Fibroblast of villous mesenchyme (primary cell): ENCODE data around the gene NBPF3. TPM values are rescaled to one million over a fixed set of nuclear protein-coding genes. Genes with fewer than 3 reads are reported as not detected.
"Not testable (repeated sequence)": the region's sequence is repeated elsewhere in the genome, so short reads cannot be mapped to it uniquely, and the experiment has no call there.

Experiments used
- DNase-seq: peaks from one replicate; pipeline ENCODE4 v3.0.0-alpha.2; 2010; ENCODE audit warnings: low read depth
- H3K4me3 ChIP-seq: 2 replicates; pipeline ENCODE4 v1.5.1; 2011; ENCODE audit warnings: low read depth, mild to moderate bottlenecking, low read length
- total RNA-seq: library from RNA; depleted of rRNA; stranded (reverse); fragments of >200 nt; gene quantifications from 2 replicates; pipeline ENCODE4 v1.2.3, GENCODE V29; 2012
- TF ChIP-seq, protein P1 (sequence below): IDR thresholded peaks from 2 replicates; pipeline ENCODE4 v1.5.1; 2012; ENCODE audit warnings: low read depth, mild to moderate bottlenecking, low read length; ENCODE audit not compliant: insufficient read depth

The NBPF3 gene
- total RNA-seq, result 28.3 and 36.7 TPM in 2 replicates

GRCh38 chr1:21439721-21440629, at the start of gene NBPF3:
NBPF3 (plus strand) TSS chr1:21440137; CDS start chr1:21445087, 4,950 bp downstream.
- H3K4me3 ChIP-seq, result peak within 1 kb of the TSS; percentile 76
- TF ChIP-seq, protein P1, sequence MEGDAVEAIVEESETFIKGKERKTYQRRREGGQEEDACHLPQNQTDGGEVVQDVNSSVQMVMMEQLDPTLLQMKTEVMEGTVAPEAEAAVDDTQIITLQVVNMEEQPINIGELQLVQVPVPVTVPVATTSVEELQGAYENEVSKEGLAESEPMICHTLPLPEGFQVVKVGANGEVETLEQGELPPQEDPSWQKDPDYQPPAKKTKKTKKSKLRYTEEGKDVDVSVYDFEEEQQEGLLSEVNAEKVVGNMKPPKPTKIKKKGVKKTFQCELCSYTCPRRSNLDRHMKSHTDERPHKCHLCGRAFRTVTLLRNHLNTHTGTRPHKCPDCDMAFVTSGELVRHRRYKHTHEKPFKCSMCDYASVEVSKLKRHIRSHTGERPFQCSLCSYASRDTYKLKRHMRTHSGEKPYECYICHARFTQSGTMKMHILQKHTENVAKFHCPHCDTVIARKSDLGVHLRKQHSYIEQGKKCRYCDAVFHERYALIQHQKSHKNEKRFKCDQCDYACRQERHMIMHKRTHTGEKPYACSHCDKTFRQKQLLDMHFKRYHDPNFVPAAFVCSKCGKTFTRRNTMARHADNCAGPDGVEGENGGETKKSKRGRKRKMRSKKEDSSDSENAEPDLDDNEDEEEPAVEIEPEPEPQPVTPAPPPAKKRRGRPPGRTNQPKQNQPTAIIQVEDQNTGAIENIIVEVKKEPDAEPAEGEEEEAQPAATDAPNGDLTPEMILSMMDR, result no peak
- peak; percentile 86 for DNase-seq

- no peak for DNase-seq
- no peak overlapping the region for H3K4me3 ChIP-seq
- TF ChIP-seq, protein P1, result no peak
Measured at GRCh38 chr1:21391497-21391896, 48.4 kb upstream of the NBPF3 start.

GRCh38 chr1:21392587-21393263, 47.2 kb upstream of the NBPF3 start:
- TF ChIP-seq, protein P1, result no peak
- no peak overlapping the region for H3K4me3 ChIP-seq

GRCh38 chr1:21396516-21396915, 43.4 kb upstream of the NBPF3 start:
- H3K4me3 ChIP-seq, result no peak overlapping the region
- DNase-seq, result no peak
- TF ChIP-seq, protein P1, result no peak

More at GRCh38 chr1:21392587-21393263, 47.2 kb upstream of the NBPF3 start:
- DNase-seq, result peak; percentile 12

GRCh38 chr1:21397813-21398188, 42.1 kb upstream of the NBPF3 start:
- DNase-seq, result no peak
- no peak overlapping the region for H3K4me3 ChIP-seq
- TF ChIP-seq, protein P1, result no peak

GRCh38 chr1:21401726-21402346, 38.1 kb upstream of the NBPF3 start:
- not testable (repeated sequence) for H3K4me3 ChIP-seq, DNase-seq

DNA sequence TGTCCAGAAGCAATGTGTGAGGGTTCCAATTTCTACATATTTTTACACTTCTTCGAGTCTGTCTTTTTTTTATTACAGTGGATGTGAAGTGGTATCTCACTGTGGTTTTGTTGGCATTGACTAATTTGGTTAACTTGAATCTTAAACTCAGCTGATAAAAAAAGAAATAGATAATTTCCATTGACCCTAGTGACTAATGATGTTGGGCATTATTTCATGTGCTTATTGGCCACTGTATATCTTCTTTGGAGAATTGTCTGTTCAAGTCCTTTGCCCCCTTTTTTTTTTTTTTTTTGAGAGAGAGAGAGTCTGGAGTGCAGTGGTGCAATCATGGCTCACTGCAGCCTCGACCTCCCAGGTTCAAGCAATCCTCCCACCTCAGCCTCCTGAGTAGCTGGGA, 33.3 kb upstream of the NBPF3 start:
- H3K4me3 ChIP-seq, result no peak overlapping the region
- TF ChIP-seq, protein P1, result no peak
- DNase-seq, result no peak

DNA sequence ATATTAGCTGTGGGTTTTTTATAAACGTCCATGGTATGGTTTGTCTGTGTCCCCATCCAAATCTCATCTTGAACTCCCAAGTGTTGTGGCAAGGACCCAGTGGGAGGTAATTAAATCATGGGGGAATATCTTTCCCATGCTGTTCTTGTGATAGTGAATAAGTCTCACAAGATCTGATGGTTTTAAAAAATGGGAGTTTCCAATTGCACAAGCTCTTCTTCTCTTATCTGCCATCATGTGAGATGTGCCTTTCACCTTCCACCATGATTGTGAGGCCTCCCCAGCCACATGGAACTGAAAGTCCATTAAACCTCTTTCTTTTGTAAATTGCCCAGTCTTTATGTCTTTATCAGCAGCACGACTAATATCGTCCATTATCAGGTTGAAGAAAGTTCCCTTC, 30.0 kb upstream of the NBPF3 start:
- DNase-seq, result not testable (repeated sequence)

More for the DNA sequence above, 30.0 kb upstream of the NBPF3 start:
- not testable (repeated sequence) for H3K4me3 ChIP-seq
